HepG2 (cell line): Measurements from ENCODE around the gene UBAC2. TPM values are rescaled to one million over a fixed set of nuclear protein-coding genes. Genes with fewer than 3 reads are reported as not detected.

Experiments used
- ATAC-seq: fragments of 200-7000 bp; cut with Tn5 transposase; 3 replicates; pipeline ENCODE4 v1.9.1; 2020; ENCODE audit warnings: mild to moderate bottlenecking, moderate library complexity
- BruUV-seq: library from RNA; stranded (reverse); fragments of 400-500 nt; replicated peaks from 2 replicates; lab custom pipeline; 2021; lab: Mats Ljungman, UMichigan
- CTCF ChIA-PET: fragments of 300-600 bp; formaldehyde crosslinking; extraction: SDS; loops from one replicate; lab custom pipeline; 2021; ENCODE audit warnings: low total read pairs, inconsistent platforms, low intra/inter-chr PET ratio; lab: Yijun Ruan, JAX
- POLR2A ChIA-PET: fragments of 350-600 bp; sonication (Branson Sonifier 250); formaldehyde crosslinking; loops from one replicate; lab custom pipeline; 2020; ENCODE audit warnings: antibody characterized with exemption, inconsistent platforms; lab: Yijun Ruan, JAX
- DNase-seq: peaks from one replicate; pipeline ENCODE4 v3.0.0-alpha.2; 2015; ENCODE audit warnings: low spot score
- FAIRE-seq: peaks from 3 replicates; lab custom pipeline; 2011; peaks lifted over from hg19 to GRCh38; lab: Jason Lieb, UNC
- H2AFZ ChIP-seq: one replicate; pipeline ENCODE4 v1.6.1; 2011; ENCODE audit warnings: low read length, inconsistent platforms
- H3K27ac ChIP-seq: fragments of 300-600 bp; 3 replicates; pipeline ENCODE4 v1.8.0; 2011; ENCODE audit warnings: mixed run types, mild to moderate bottlenecking, mixed read lengths, low read length, inconsistent platforms; ENCODE audit not compliant: insufficient read depth; ENCODE audit errors: extremely low read length
- H3K27me3 ChIP-seq, 2 experiments: fragments of 200-600 bp in 1 of 2; 2 replicates in 1 of 2; 3 replicates in 1 of 2; pipeline versions ENCODE4 v1.6.0 to v1.8.0; 2011; ENCODE audit warnings: low read length in 2 of 2, mild to moderate bottlenecking in 2 of 2, moderate library complexity in 2 of 2, inconsistent platforms in 1 of 2; ENCODE audit not compliant: insufficient read depth in 2 of 2, control insufficient read depth in 1 of 2
- H3K36me3 ChIP-seq, 2 experiments: fragments of 200-600 bp in 1 of 2; replicated peaks in 1 of 2; 2 replicates in 1 of 2; 3 replicates in 1 of 2; pipeline versions ENCODE4 v1.5.1 to v1.8.0; 2011; ENCODE audit warnings: low read length in 2 of 2, inconsistent platforms in 1 of 2; ENCODE audit not compliant: insufficient read depth in 2 of 2, control insufficient read depth in 1 of 2
- H3K4me1 ChIP-seq: 2 replicates; pipeline ENCODE4 v1.5.1; 2012; ENCODE audit warnings: low read length, inconsistent platforms; ENCODE audit not compliant: insufficient read depth
- H3K4me2 ChIP-seq: 2 replicates; pipeline ENCODE4 v1.6.0; 2011; ENCODE audit warnings: low read depth, low read length, inconsistent platforms
- H3K4me3 ChIP-seq, 3 experiments: fragments of 200-600 bp in 1 of 3; sonication (generic), shearing (Covaris generic) in 1 of 3; replicated peaks in 1 of 3; 2 replicates each; pipeline ENCODE4 v1.5.1; 2011 to 2016; ENCODE audit warnings: low read length in 3 of 3, inconsistent platforms in 2 of 3, low read depth in 2 of 3, mild to moderate bottlenecking in 2 of 3, control low read depth in 1 of 3, mixed read lengths in 1 of 3; ENCODE audit not compliant: insufficient read depth in 1 of 3
- H3K79me2 ChIP-seq: one replicate; pipeline ENCODE4 v1.6.1; 2011; ENCODE audit warnings: low read length, inconsistent platforms; ENCODE audit not compliant: insufficient read depth
- H3K9ac ChIP-seq: 2 replicates; pipeline ENCODE4 v1.6.0; 2011; ENCODE audit warnings: mild to moderate bottlenecking, low read depth, low read length, inconsistent platforms; ENCODE audit not compliant: insufficient read depth
- H3K9me3 ChIP-seq: 2 replicates; pipeline ENCODE4 v1.5.1; 2012; ENCODE audit warnings: mild to moderate bottlenecking, low read length
- H4K20me1 ChIP-seq: 2 replicates; pipeline ENCODE4 v1.6.0; 2011; ENCODE audit warnings: inconsistent platforms, mild to moderate bottlenecking, low read length, moderate library complexity; ENCODE audit not compliant: insufficient read depth
- AHR ChIP-seq: IDR thresholded peaks from 2 replicates; pipeline ENCODE4 v1.6.1; 2018; ENCODE audit warnings: missing genetic modification reagents, missing compliant biosample characterization
- CHCHD3 ChIP-seq: sonication (generic); formaldehyde crosslinking; IDR thresholded peaks from 2 replicates; pipeline ENCODE4 v1.8.0; 2022; ENCODE audit warnings: mild to moderate bottlenecking, missing genetic modification reagents, moderate library complexity
- FIP1L1 ChIP-seq: fragments of 200-400 bp; formaldehyde crosslinking; IDR thresholded peaks from 2 replicates; pipeline ENCODE4 v1.6.1; 2018; ENCODE audit warnings: low read depth, mild to moderate bottlenecking, low read length, moderate library complexity, borderline replicate concordance; ENCODE audit not compliant: insufficient read depth
- HMGA1 ChIP-seq: sonication (generic); formaldehyde crosslinking; conservative IDR thresholded peaks from 2 replicates; pipeline ENCODE4 v1.4.0; 2020; ENCODE audit warnings: missing genetic modification reagents
- IRF1 ChIP-seq: sonication (generic); formaldehyde crosslinking; IDR thresholded peaks from 2 replicates; pipeline ENCODE4 v1.4.0; 2020; ENCODE audit warnings: low read depth, mild to moderate bottlenecking, missing genetic modification reagents
- KDM5A ChIP-seq: fragments of 200-600 bp; sonication (generic); IDR thresholded peaks from 2 replicates; pipeline ENCODE4 v1.7.0; 2018; ENCODE audit warnings: antibody characterized with exemption, mild to moderate bottlenecking, low read length, borderline replicate concordance
- KLF6 ChIP-seq: IDR thresholded peaks from 2 replicates; pipeline ENCODE4 v1.8.0; 2016; ENCODE audit warnings: missing biosample characterization, missing genetic modification reagents
- MAFF ChIP-seq: IDR thresholded peaks from 2 replicates; pipeline ENCODE4 v1.6.1; 2011; ENCODE audit warnings: low read depth, low read length, improper control_type of control experiment
- RARG ChIP-seq: sonication (generic); formaldehyde crosslinking; IDR thresholded peaks from 2 replicates; pipeline ENCODE4 v1.4.0; 2020; ENCODE audit warnings: low read depth, mild to moderate bottlenecking, missing genetic modification reagents
- RBM22 ChIP-seq: fragments of 200-400 bp; formaldehyde crosslinking; optimal IDR thresholded peaks from 2 replicates; pipeline ENCODE3; 2017; ENCODE audit warnings: mild to moderate bottlenecking, low read length, moderate library complexity
- SPEN ChIP-seq: sonication (generic); formaldehyde crosslinking; IDR thresholded peaks from 2 replicates; pipeline ENCODE4 v1.5.1; 2020; ENCODE audit warnings: low read depth, mild to moderate bottlenecking, missing genetic modification reagents
- TGIF2 ChIP-seq: IDR thresholded peaks from 2 replicates; pipeline ENCODE4 v1.6.1; 2016; ENCODE audit warnings: control low read depth, missing compliant biosample characterization
- THAP7 ChIP-seq: sonication (generic); formaldehyde crosslinking; IDR thresholded peaks from 2 replicates; pipeline ENCODE4 v1.8.1; 2023; ENCODE audit warnings: mild to moderate bottlenecking, missing genetic modification reagents
- ZMYM2 ChIP-seq: sonication (generic); formaldehyde crosslinking; IDR thresholded peaks from 2 replicates; pipeline ENCODE4 v1.8.0; 2022; ENCODE audit warnings: mild to moderate bottlenecking, missing genetic modification reagents
- ZNF510 ChIP-seq: sonication (generic); formaldehyde crosslinking; IDR thresholded peaks from 2 replicates; pipeline ENCODE4 v1.4.0; 2020; ENCODE audit warnings: low read depth, mild to moderate bottlenecking, missing genetic modification reagents
- ZNF563 ChIP-seq: sonication (generic); formaldehyde crosslinking; IDR thresholded peaks from 2 replicates; pipeline ENCODE4 v1.8.0; 2022; ENCODE audit warnings: mild to moderate bottlenecking, moderate library complexity, missing genetic modification reagents
- ZNF670 ChIP-seq: sonication (generic); formaldehyde crosslinking; IDR thresholded peaks from 2 replicates; pipeline ENCODE4 v1.8.0; 2022; ENCODE audit warnings: mild to moderate bottlenecking, missing genetic modification reagents, borderline replicate concordance
- ZNF772 ChIP-seq: sonication (generic); formaldehyde crosslinking; IDR thresholded peaks from 2 replicates; pipeline ENCODE4 v1.5.0; 2020; ENCODE audit warnings: mild to moderate bottlenecking, missing genetic modification reagents
- ZSCAN29 ChIP-seq: sonication (generic); formaldehyde crosslinking; conservative IDR thresholded peaks from 2 replicates; pipeline ENCODE4 v1.4.0; 2020; ENCODE audit warnings: mild to moderate bottlenecking, missing genetic modification reagents
- WGBS: methylation state at CpG from one replicate; pipeline ENCODE4 v1.1.6; 2017; ENCODE audit warnings: low lambda C conversion rate; 5-methylcytosine and 5-hydroxymethylcytosine counted together
- in situ Hi-C: cut with HindIII; loops from 2 replicates; pipeline ENCODE4 v1.10.0; 2017; ENCODE audit warnings: low pct_unique_long_range_greater_than_20kb; ENCODE audit not compliant: extremely low pct_ligation_motif_present
- intact Hi-C: fragments of 100-400 bp; cut with micrococcal nuclease; formaldehyde crosslinking; loops from one replicate; pipeline ENCODE4 v1.10.0; 2022; ENCODE audit not compliant: unreplicated experiment
- polyA plus RNA-seq, 8 experiments: library from polyadenylated mRNA; depleted of rRNA in 3 of 8; stranded (reverse) in 7 of 8; unstranded in 1 of 8; fragments of >200 nt; fragmentation: Illumina TruSeq in 4 of 8; extraction: Trizol in 4 of 8; gene quantifications; 2 replicates each; pipeline versions ENCODE4 v1.2.1 to v1.2.3, GENCODE V29; 2011 to 2016; ENCODE audit warnings: low read depth in 4 of 8, missing spikeins in 1 of 8, mixed read lengths in 1 of 8; ENCODE audit not compliant: insufficient read depth in 1 of 8
- total RNA-seq, 5 experiments: library from RNA; depleted of rRNA; stranded (reverse); fragments of >200 nt; fragmentation: Illumina TruSeq; extraction: Trizol; gene quantifications; 2 replicates each; pipeline ENCODE4 v1.2.3, GENCODE V29; 2016; ENCODE audit warnings: low read depth in 1 of 5

The UBAC2 gene
- total and polyA plus RNA-seq, 2 of the 13 experiments (the other 11 are each of a cell fraction or from before 2014, with no cell fraction given): 61.3 to 80.8 TPM

- 78% methylated on average over 2 of the region's 2 CpGs for WGBS
- Histone ChIP-seq H4K20me1 (no peaks in the 10 kb centered on the region), H3K27ac (no peak overlapping the region), H2AFZ (no peak overlapping the region), H3K36me3 (no peaks in the 10 kb centered on the region), H3K4me1 (no peaks in the 10 kb centered on the region), H3K4me2 (no peak overlapping the region), H3K79me2 (no peaks in the 10 kb centered on the region), H3K9ac (no peak overlapping the region), H3K9me3 (no peaks in the 10 kb centered on the region), H3K27me3 (no peaks in the 10 kb centered on the region), H3K4me3 (no peak overlapping the region)
- in situ Hi-C loops (no loop called here), intact Hi-C loops (no loop called here)
- no TSS peak for BruUV-seq
- CTCF ChIA-PET: no interaction called here
- TF ChIP-seq FIP1L1: no peak
- no peak for TF ChIP-seq RBM22
- TF ChIP-seq HMGA1 (CRISPR knock-in tag): no peak
- TF ChIP-seq CHCHD3 (CRISPR knock-in tag): no peak
- no peak for TF ChIP-seq KDM5A
- TF ChIP-seq AHR (CRISPR knock-in tag): no peak
- no peak for TF ChIP-seq IRF1 (CRISPR knock-in tag)
- TF ChIP-seq ZNF563 (CRISPR knock-in tag): no peak
- no peak for TF ChIP-seq KLF6 (CRISPR knock-in tag)
- no peak for TF ChIP-seq ZNF510 (CRISPR knock-in tag)
- no peak for TF ChIP-seq ZMYM2 (CRISPR knock-in tag)
- TF ChIP-seq THAP7: no peak
- TF ChIP-seq TGIF2: no peak
- TF ChIP-seq ZNF772 (CRISPR knock-in tag): no peak
- no peak for TF ChIP-seq MAFF
- TF ChIP-seq ZSCAN29 (CRISPR knock-in tag): no peak
- no peak for TF ChIP-seq SPEN (CRISPR knock-in tag)
- TF ChIP-seq RARG: no peak
- TF ChIP-seq ZNF670 (CRISPR knock-in tag): no peak
- FAIRE-seq (no peak), ATAC-seq (no peak), DNase-seq (no peak)
- POLR2A ChIA-PET: no interaction called here
Measured at GRCh38 chr13:99154064-99154463, 46.6 kb upstream of the UBAC2 start.
